K562 (cell line): ENCODE measurements around the gene TTC9C. TPM values are rescaled to one million over a fixed set of nuclear protein-coding genes. Genes with fewer than 3 reads are reported as not detected.

Experiments used
- CBX5 ChIP-seq: IDR thresholded peaks from 2 replicates; pipeline ENCODE4 v1.6.1; 2014; ENCODE audit warnings: low read depth, borderline replicate concordance
- ESRRA ChIP-seq: fragments of 450-650 bp; IDR thresholded peaks from 2 replicates; pipeline ENCODE4 v1.6.1; 2014; ENCODE audit warnings: low read depth, mild to moderate bottlenecking, moderate library complexity, borderline replicate concordance
- FOSL1 ChIP-seq: fragments of 200-800 bp; sonication (Bioruptor generic); conservative IDR thresholded peaks from 2 replicates; pipeline ENCODE4 v1.6.1; 2016; ENCODE audit warnings: missing genetic modification characterization, missing compliant biosample characterization
- GABPA ChIP-seq: fragments of 200-800 bp; sonication (Bioruptor generic); conservative IDR thresholded peaks from 2 replicates; pipeline ENCODE4 v1.6.1; 2016; ENCODE audit warnings: low read depth, missing genetic modification characterization, missing compliant biosample characterization
- PHF20 ChIP-seq: fragments of 450-650 bp; IDR thresholded peaks from 2 replicates; pipeline ENCODE4 v1.6.1; 2018; ENCODE audit not compliant: partially characterized antibody
- RBM14 ChIP-seq: fragments of 200-400 bp; formaldehyde crosslinking; IDR thresholded peaks from 2 replicates; pipeline ENCODE4 v1.6.1; 2018; ENCODE audit warnings: low read depth, mild to moderate bottlenecking, low read length, moderate library complexity, borderline replicate concordance; ENCODE audit not compliant: insufficient read depth
- RERE ChIP-seq: sonication (generic); formaldehyde crosslinking; IDR thresholded peaks from 2 replicates; pipeline ENCODE4 v1.8.0; 2023; ENCODE audit warnings: missing genetic modification reagents, mild to moderate bottlenecking, borderline replicate concordance
- SREBF2 ChIP-seq: sonication (generic); formaldehyde crosslinking; IDR thresholded peaks from 2 replicates; pipeline ENCODE4 v1.4.0; 2020; ENCODE audit warnings: mild to moderate bottlenecking, missing genetic modification reagents
- TAF1 ChIP-seq: IDR thresholded peaks from 2 replicates; pipeline ENCODE4 v1.6.1; 2011; ENCODE audit warnings: mild to moderate bottlenecking, low read length, moderate library complexity; ENCODE audit not compliant: insufficient read depth, control insufficient read depth, severe bottlenecking; ENCODE audit errors: extremely low read depth
- TAF7 ChIP-seq: fragments of 450-650 bp; IDR thresholded peaks from 2 replicates; pipeline ENCODE4 v1.6.1; 2016; ENCODE audit warnings: missing genetic modification characterization, missing compliant biosample characterization
- ZC3H4 ChIP-seq: sonication (generic); formaldehyde crosslinking; IDR thresholded peaks from 2 replicates; pipeline ENCODE4 v1.9.0; 2021; ENCODE audit warnings: missing genetic modification reagents, borderline replicate concordance
- ZFP36 ChIP-seq: fragments of 150-350 bp; IDR thresholded peaks from 2 replicates; pipeline ENCODE4 v1.6.1; 2018; ENCODE audit warnings: low read length, low read depth; ENCODE audit not compliant: partially characterized antibody
- polyA plus RNA-seq, 8 experiments: library from polyadenylated mRNA; depleted of rRNA in 4 of 8; stranded (reverse) in 5 of 8; unstranded in 3 of 8; fragments of >200 nt; fragmentation: Nextera tagmentation in 2 of 8; fragmentation: Illumina TruSeq in 1 of 8; extraction: Ambion mirVana in 2 of 8; extraction: Trizol in 1 of 8; gene quantifications; 2 replicates each; pipeline versions ENCODE4 v1.2.1 to v1.2.3, GENCODE V29; 2011 to 2014; ENCODE audit warnings: inconsistent platforms in 1 of 8, missing spikeins in 1 of 8
- total RNA-seq, 7 experiments: library from RNA; depleted of rRNA in 6 of 7; stranded (reverse); fragments of >200 nt in 6 of 7; fragmentation: Illumina TruSeq in 2 of 7; extraction: Trizol in 2 of 7; gene quantifications; 2 replicates each; pipeline versions ENCODE4 v1.2.1 to v1.2.3, GENCODE V29; 2011 to 2021; ENCODE audit warnings: low replicate concordance in 1 of 7
- TF ChIP-seq, protein P1 (sequence below): fragments of 250-450 bp; sonication (Bioruptor Pico); IDR thresholded peaks from 2 replicates; pipeline ENCODE4 v1.4.0; 2020

TTC9C gene
- total and polyA plus RNA-seq, 9 of the 15 experiments (the other 6 are each of a cell fraction or from before 2014, with no cell fraction given): 32.8 to 59.0 (median 37.1) TPM

GRCh38 chr11:62787005-62787759 is 58.9 kb downstream of the TTC9C start, which contains the start of gene TMEM179B (continued):
- TF ChIP-seq RERE (CRISPR knock-in tag) (no peak), PHF20 (peak; percentile 87), ZC3H4 (CRISPR knock-in tag) (peak; percentile 72; the same call in 1 of the 2 replicates), TAF1 (peak; percentile 90), ESRRA (peak; percentile 60; the same call in 1 of the 2 replicates), SREBF2 (CRISPR knock-in tag) (no peak), RBM14 (0 out of 2 replicates have a peak, but pooled peaks have one; percentile 46), TAF7 (tag) (peak; percentile 63), CBX5 (0 out of 2 replicates have a peak, but pooled peaks have one; percentile 19), FOSL1 (peak; percentile 62), ZFP36 (no peak), GABPA (tag) (peak; percentile 98)
- TF ChIP-seq, protein P1, sequence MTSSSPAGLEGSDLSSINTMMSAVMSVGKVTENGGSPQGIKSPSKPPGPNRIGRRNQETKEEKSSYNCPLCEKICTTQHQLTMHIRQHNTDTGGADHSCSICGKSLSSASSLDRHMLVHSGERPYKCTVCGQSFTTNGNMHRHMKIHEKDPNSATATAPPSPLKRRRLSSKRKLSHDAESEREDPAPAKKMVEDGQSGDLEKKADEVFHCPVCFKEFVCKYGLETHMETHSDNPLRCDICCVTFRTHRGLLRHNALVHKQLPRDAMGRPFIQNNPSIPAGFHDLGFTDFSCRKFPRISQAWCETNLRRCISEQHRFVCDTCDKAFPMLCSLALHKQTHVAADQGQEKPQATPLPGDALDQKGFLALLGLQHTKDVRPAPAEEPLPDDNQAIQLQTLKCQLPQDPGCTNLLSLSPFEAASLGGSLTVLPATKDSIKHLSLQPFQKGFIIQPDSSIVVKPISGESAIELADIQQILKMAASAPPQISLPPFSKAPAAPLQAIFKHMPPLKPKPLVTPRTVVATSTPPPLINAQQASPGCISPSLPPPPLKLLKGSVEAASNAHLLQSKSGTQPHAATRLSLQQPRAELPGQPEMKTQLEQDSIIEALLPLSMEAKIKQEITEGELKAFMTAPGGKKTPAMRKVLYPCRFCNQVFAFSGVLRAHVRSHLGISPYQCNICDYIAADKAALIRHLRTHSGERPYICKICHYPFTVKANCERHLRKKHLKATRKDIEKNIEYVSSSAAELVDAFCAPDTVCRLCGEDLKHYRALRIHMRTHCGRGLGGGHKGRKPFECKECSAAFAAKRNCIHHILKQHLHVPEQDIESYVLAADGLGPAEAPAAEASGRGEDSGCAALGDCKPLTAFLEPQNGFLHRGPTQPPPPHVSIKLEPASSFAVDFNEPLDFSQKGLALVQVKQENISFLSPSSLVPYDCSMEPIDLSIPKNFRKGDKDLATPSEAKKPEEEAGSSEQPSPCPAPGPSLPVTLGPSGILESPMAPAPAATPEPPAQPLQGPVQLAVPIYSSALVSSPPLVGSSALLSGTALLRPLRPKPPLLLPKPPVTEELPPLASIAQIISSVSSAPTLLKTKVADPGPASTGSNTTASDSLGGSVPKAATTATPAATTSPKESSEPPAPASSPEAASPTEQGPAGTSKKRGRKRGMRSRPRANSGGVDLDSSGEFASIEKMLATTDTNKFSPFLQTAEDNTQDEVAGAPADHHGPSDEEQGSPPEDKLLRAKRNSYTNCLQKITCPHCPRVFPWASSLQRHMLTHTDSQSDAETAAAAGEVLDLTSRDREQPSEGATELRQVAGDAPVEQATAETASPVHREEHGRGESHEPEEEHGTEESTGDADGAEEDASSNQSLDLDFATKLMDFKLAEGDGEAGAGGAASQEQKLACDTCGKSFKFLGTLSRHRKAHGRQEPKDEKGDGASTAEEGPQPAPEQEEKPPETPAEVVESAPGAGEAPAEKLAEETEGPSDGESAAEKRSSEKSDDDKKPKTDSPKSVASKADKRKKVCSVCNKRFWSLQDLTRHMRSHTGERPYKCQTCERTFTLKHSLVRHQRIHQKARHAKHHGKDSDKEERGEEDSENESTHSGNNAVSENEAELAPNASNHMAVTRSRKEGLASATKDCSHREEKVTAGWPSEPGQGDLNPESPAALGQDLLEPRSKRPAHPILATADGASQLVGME: peak; percentile 20; the same call in 1 of the 2 replicates
